ENCODE data around the gene SHFL. TPM values are rescaled to one million over a fixed set of nuclear protein-coding genes. Genes with fewer than 3 reads are reported as not detected.
A peak's percentile ranks its signal among the peaks of the same experiment; 100 is the strongest.

The SHFL gene
- total RNA-seq, 6 experiments from 2014 or later = 68.5 to 119 (median 88.9) TPM

- H3K27ac ChIP-seq = no peak overlapping the region
- no peak for TF ChIP-seq CTCF (IDR thresholded peaks at IDR 0.05)
- peak; percentile 29 for TF ChIP-seq POLR2A (IDR thresholded peaks at IDR 0.05)
- WGBS (ENCODE audit: insufficient coverage, low coverage, low lambda C conversion rate, missing lambda C conversion rate) = no CpG with 5 or more reads among the region's 43 CpGs
- H3K27me3 ChIP-seq = no peaks in the 10 kb centered on the region
- H3K4me1 ChIP-seq = peaks cover 0 to 4% (median 0%) of the 10 kb centered on the region in 4 donors
- peaks cover 0 to 65% (median 26%) of the 10 kb centered on the region in 4 donors for H3K36me3 ChIP-seq
- no peaks in the 10 kb centered on the region for H3K9me3 ChIP-seq
- H3K4me3 ChIP-seq = no peak overlapping the region
- peak in 1 of 4 donors; percentile 2 for ATAC-seq
- intact Hi-C loops (cut with DNase I) = no loop called here
- no peak for DNase-seq
Measured at GRCh38 chr19:10113964-10114650, 28.0 kb downstream of the SHFL start.

GRCh38 chr19:10114651-10115391 is 28.7 kb downstream of the SHFL start:
- TF ChIP-seq CTCF (IDR thresholded peaks at IDR 0.05) (no peak), POLR2A (IDR thresholded peaks at IDR 0.05) (peak; percentile 1)
- peaks cover 0 to 5% (median 0%) of the 10 kb centered on the region in 4 donors for H3K4me1 ChIP-seq
- H3K4me3 ChIP-seq = no peak overlapping the region
- H3K36me3 ChIP-seq = peaks cover 0 to 58% (median 20%) of the 10 kb centered on the region in 4 donors
- no peak overlapping the region for H3K27ac ChIP-seq
- ATAC-seq (peak in 1 of 4 donors; percentile 1), DNase-seq (peak in 1 of 3 donors; percentile 53)
- no peaks in the 10 kb centered on the region for H3K9me3 ChIP-seq
- no peaks in the 10 kb centered on the region for H3K27me3 ChIP-seq
- WGBS (ENCODE audit: insufficient coverage, low coverage, low lambda C conversion rate, missing lambda C conversion rate) = 81% methylated on average over 16 of the region's 26 CpGs
- intact Hi-C loops (cut with DNase I) = no loop called here

GRCh38 chr19:10115392-10116084 is 29.4 kb downstream of the SHFL start:
- Histone ChIP-seq H3K36me3 (peaks cover 0 to 50% (median 14%) of the 10 kb centered on the region in 4 donors), H3K27me3 (no peaks in the 10 kb centered on the region), H3K27ac (no peak overlapping the region), H3K4me3 (no peak overlapping the region), H3K9me3 (no peaks in the 10 kb centered on the region), H3K4me1 (peaks cover 0 to 5% (median 0%) of the 10 kb centered on the region in 4 donors)
- no peak for TF ChIP-seq POLR2A (IDR thresholded peaks at IDR 0.05)
- no peak for TF ChIP-seq CTCF (IDR thresholded peaks at IDR 0.05)
- DNase-seq (no peak), ATAC-seq (no peak)
- intact Hi-C loops (cut with DNase I) = no loop called here
- WGBS (ENCODE audit: insufficient coverage, low coverage, low lambda C conversion rate, missing lambda C conversion rate) = 88% methylated on average over 20 of the region's 45 CpGs

- TF ChIP-seq CTCF (IDR thresholded peaks at IDR 0.05) (no peak), POLR2A (IDR thresholded peaks at IDR 0.05) (no peak)
- DNase-seq (peak in 2 of 3 donors; percentile 47 to 57), ATAC-seq (no peak)
- no peaks in the 10 kb centered on the region for H3K27me3 ChIP-seq
- intact Hi-C loops (cut with DNase I) = no loop called here
- no peaks in the 10 kb centered on the region for H3K9me3 ChIP-seq
- H3K36me3 ChIP-seq = peaks cover 0 to 43% (median 8%) of the 10 kb centered on the region in 4 donors
- H3K4me1 ChIP-seq = peaks cover 0 to 5% (median 0%) of the 10 kb centered on the region in 4 donors
- 66% methylated on average over 5 of the region's 35 CpGs for WGBS (ENCODE audit: insufficient coverage, low coverage, low lambda C conversion rate, missing lambda C conversion rate)
- no peak overlapping the region for H3K27ac ChIP-seq
- H3K4me3 ChIP-seq = no peak overlapping the region
Measured at GRCh38 chr19:10116085-10116865, 30.2 kb downstream of the SHFL start.

Measured in right lobe of liver (tissue), 6 donors.